Measurements from ENCODE around the gene TYMS. TPM values are rescaled to one million over a fixed set of nuclear protein-coding genes. Genes with fewer than 3 reads are reported as not detected.

TYMS gene
- total and polyA plus RNA-seq, 2 experiments from 2014 or later = 16.8 to 72.8 TPM

DNA sequence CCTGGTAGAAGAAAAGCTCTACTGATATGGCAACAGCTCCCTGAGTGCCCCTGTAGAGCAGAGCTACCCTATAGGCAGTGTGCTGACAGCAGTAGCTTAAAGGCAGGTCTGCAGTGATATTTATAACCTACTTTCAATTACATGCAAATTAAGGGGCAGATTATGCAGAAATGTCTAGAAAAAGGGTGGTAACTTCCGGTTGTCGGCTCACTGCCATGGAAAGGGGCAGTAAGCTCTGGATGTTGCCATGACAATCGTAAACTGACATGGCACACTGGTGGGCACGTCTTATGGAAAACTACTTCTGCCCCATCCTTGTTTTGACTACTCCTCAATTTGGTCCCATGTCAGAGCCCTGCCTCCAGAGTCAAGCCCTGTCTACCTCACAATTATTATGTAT, 2.9 kb upstream of the TYMS start:
- TF ChIP-seq EZH2 (IDR thresholded peaks at IDR 0.05; ENCODE audit: insufficient read depth, poor library complexity, severe bottlenecking) (no peak), EZH2phosphoT487 (IDR thresholded peaks at IDR 0.05; ENCODE audit: insufficient read depth, low read depth) (no peak)
- WGBS, 2 experiments (ENCODE audit: low coverage in 1 of 2, low lambda C conversion rate in 2 of 2, missing lambda C conversion rate in 2 of 2) = 97 to 98% methylated on average over 4 of the region's 4 CpGs
- H3K36me3 ChIP-seq (ENCODE audit: low read depth) = no peaks in the 10 kb centered on the region
- H2AFZ ChIP-seq = no peak overlapping the region
- no peak overlapping the region for H3K9ac ChIP-seq
- no peaks in the 10 kb centered on the region for H3F3A ChIP-seq (ENCODE audit: insufficient read depth)
- peaks cover 14% of the 10 kb centered on the region for H3K79me2 ChIP-seq (ENCODE audit: insufficient read depth)
- no peaks in the 10 kb centered on the region for H3K27me3 ChIP-seq (replicated peaks; ENCODE audit: insufficient read depth)
- H3K4me3 ChIP-seq = no peak overlapping the region
- no peaks in the 10 kb centered on the region for H3K9me3 ChIP-seq (ENCODE audit: low read depth)
- no peaks in the 10 kb centered on the region for H3K9me2 ChIP-seq (ENCODE audit: insufficient read depth)
- no peaks in the 10 kb centered on the region for H3K4me1 ChIP-seq (ENCODE audit: insufficient read depth)
- in situ Hi-C loops (cut with MboI) = no loop called here
- H3K27ac ChIP-seq = no peak overlapping the region
- no peak overlapping the region for H3K4me2 ChIP-seq (ENCODE audit: unreplicated experiment)
- no peak for DNase-seq
- H4K20me1 ChIP-seq (ENCODE audit: insufficient read depth) = no peaks in the 10 kb centered on the region

DNA sequence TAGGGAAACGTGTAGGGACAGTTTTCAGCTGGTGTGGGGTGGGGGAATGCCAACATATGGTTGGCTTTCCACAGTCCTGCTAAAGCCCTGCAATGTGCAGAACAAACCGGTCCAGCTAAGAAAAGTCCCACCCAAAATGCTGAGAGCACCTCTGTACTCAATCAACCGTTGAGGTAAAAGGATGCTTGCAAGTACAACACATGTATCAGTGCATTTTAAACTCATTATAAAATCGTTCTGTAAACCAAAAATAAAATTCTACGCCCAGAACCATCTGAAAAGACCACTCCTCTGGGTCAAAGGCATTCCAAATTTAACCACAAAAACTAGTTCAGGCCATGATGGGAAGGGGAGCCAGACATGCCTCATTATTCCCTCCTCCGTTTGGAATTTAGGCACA, 2.0 kb upstream of the TYMS start:
- Histone ChIP-seq H2AFZ (no peak overlapping the region), H3K4me1 (ENCODE audit: insufficient read depth) (no peaks in the 10 kb centered on the region), H3K36me3 (ENCODE audit: low read depth) (no peaks in the 10 kb centered on the region), H3K79me2 (ENCODE audit: insufficient read depth) (peaks cover 23% of the 10 kb centered on the region), H3K9me3 (ENCODE audit: low read depth) (no peaks in the 10 kb centered on the region), H3K27ac (no peak overlapping the region), H4K20me1 (ENCODE audit: insufficient read depth) (no peaks in the 10 kb centered on the region), H3K4me2 (ENCODE audit: unreplicated experiment) (no peak overlapping the region), H3K9ac (no peak overlapping the region), H3K27me3 (replicated peaks; ENCODE audit: insufficient read depth) (no peaks in the 10 kb centered on the region), H3K4me3 (no peak overlapping the region), H3K9me2 (ENCODE audit: insufficient read depth) (no peaks in the 10 kb centered on the region), H3F3A (ENCODE audit: insufficient read depth) (no peaks in the 10 kb centered on the region)
- no peak for DNase-seq
- in situ Hi-C loops (cut with MboI) = no loop called here
- 79% methylated on average over 6 of the region's 6 CpGs for WGBS, 2 experiments (ENCODE audit: low coverage in 1 of 2, low lambda C conversion rate in 2 of 2, missing lambda C conversion rate in 2 of 2)
- TF ChIP-seq EZH2phosphoT487 (IDR thresholded peaks at IDR 0.05; ENCODE audit: insufficient read depth, low read depth) (no peak), EZH2 (IDR thresholded peaks at IDR 0.05; ENCODE audit: insufficient read depth, poor library complexity, severe bottlenecking) (no peak)

DNA sequence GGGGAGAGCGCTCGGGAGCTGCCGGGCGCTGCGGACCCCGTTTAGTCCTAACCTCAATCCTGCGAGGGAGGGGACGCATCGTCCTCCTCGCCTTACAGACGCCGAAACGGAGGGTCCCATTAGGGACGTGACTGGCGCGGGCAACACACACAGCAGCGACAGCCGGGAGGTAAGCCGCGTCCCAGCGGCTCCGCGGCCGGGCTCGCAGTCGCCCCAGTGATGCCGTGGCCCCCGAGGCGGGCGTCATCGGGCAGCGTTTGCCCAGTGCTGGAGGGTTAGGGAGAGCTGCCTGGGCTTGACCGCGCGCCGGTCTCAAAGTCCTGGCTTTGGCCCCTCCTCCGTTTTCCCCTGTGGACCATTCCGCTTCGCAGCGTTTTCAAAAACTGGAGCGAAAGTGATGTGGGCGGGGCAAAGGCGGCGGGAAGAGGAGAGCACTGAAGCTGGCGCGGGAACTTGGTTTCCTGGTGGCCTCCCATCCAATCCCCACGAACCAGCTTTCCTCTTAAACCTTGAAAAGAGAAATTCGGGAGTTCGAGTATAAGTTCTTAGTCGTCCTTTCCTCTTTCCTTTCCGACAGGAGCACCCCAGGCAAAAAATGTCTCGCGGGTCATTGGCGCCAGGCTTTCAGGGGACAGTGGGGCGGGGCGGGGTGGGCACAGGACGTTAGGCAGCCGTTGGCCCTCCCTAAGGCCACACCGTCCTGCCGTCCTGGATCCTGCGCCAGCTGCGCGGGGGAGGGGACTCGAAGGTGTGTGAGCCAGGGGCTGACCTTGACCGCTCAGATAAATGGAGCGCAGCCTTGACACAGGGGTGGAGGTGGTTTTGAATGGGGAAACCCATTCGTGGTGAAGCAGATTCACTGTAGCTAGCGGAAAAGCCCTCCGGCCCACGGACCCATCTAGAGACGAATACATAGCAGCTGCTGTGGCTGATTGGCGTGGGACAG, 821 bp downstream of the TYMS start:
- no peaks in the 10 kb centered on the region for H3F3A ChIP-seq (ENCODE audit: insufficient read depth)
- H3K27me3 ChIP-seq (replicated peaks; ENCODE audit: insufficient read depth) = no peaks in the 10 kb centered on the region
- peak overlapping the region; percentile 77 for H3K9ac ChIP-seq
- 3% methylated on average over 67 to 72 of the region's 72 CpGs for WGBS, 2 experiments (ENCODE audit: low coverage in 1 of 2, low lambda C conversion rate in 2 of 2, missing lambda C conversion rate in 2 of 2)
- peak; percentile 94 for DNase-seq
- no peak for TF ChIP-seq EZH2phosphoT487 (IDR thresholded peaks at IDR 0.05; ENCODE audit: insufficient read depth, low read depth)
- TF ChIP-seq EZH2 (IDR thresholded peaks at IDR 0.05; ENCODE audit: insufficient read depth, poor library complexity, severe bottlenecking) = no peak
- peaks cover 32% of the 10 kb centered on the region for H3K79me2 ChIP-seq (ENCODE audit: insufficient read depth)
- H4K20me1 ChIP-seq (ENCODE audit: insufficient read depth) = no peaks in the 10 kb centered on the region
- H3K9me2 ChIP-seq (ENCODE audit: insufficient read depth) = no peaks in the 10 kb centered on the region
- H3K4me3 ChIP-seq = peak overlapping the region; percentile 79
- H3K9me3 ChIP-seq (ENCODE audit: low read depth) = no peaks in the 10 kb centered on the region
- no peaks in the 10 kb centered on the region for H3K4me1 ChIP-seq (ENCODE audit: insufficient read depth)
- H3K4me2 ChIP-seq (ENCODE audit: unreplicated experiment) = peak overlapping the region; percentile 84
- H2AFZ ChIP-seq = peak overlapping the region; percentile 91
- H3K27ac ChIP-seq = peak overlapping the region; percentile 32
- in situ Hi-C loops (cut with MboI) = no loop called here
- no peaks in the 10 kb centered on the region; the same call in 1 of the 2 replicates for H3K36me3 ChIP-seq (ENCODE audit: low read depth)

DNA sequence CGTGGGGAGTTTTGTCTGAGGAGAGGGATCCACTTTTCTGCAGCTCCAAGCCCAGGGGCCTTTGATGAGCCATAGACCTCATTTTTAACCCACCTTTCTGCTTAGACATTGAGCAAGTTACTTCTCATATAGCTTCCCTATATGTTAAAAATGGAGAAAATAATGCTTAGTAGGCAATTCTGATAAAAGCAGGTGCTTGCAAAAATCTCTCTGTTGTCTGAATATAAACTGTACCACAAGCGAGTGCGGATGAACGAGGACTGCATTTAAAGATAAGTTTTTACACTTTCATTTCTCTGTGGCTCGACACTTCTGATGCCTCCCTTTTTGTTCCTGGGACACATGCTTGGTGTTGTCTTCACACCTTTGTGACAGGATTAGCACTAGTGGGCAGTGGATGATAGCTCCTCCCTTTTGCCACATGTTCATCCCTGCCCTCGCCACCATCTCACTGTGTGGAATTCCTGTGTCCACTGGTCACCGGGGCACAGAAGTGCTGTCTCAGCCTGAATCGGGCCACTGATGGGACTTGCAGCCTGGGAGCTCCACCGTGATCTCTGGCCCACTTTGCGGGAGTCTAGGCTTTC, 1.6 kb downstream of the TYMS start:
- Histone ChIP-seq H3K27ac (no peak overlapping the region), H3K4me1 (ENCODE audit: insufficient read depth) (no peaks in the 10 kb centered on the region), H3K27me3 (replicated peaks; ENCODE audit: insufficient read depth) (no peaks in the 10 kb centered on the region), H3K9me2 (ENCODE audit: insufficient read depth) (no peaks in the 10 kb centered on the region), H3K4me3 (peak overlapping the region; percentile 79), H3K9ac (peak overlapping the region; percentile 77), H3K9me3 (ENCODE audit: low read depth) (no peaks in the 10 kb centered on the region), H4K20me1 (ENCODE audit: insufficient read depth) (no peaks in the 10 kb centered on the region), H3F3A (ENCODE audit: insufficient read depth) (no peaks in the 10 kb centered on the region), H3K79me2 (ENCODE audit: insufficient read depth) (peaks cover 32% of the 10 kb centered on the region), H3K4me2 (ENCODE audit: unreplicated experiment) (peak overlapping the region; percentile 84), H2AFZ (peak overlapping the region; percentile 91), H3K36me3 (ENCODE audit: low read depth) (no peaks in the 10 kb centered on the region; the same call in 1 of the 2 replicates)
- no peak for DNase-seq
- WGBS, 2 experiments (ENCODE audit: low coverage in 1 of 2, low lambda C conversion rate in 2 of 2, missing lambda C conversion rate in 2 of 2) = 82 to 83% methylated on average over 10 of the region's 10 CpGs
- in situ Hi-C loops (cut with MboI) = no loop called here
- TF ChIP-seq EZH2phosphoT487 (IDR thresholded peaks at IDR 0.05; ENCODE audit: insufficient read depth, low read depth) = no peak

Data from GM23248 (cell line).